Kidney epithelial cell (primary cell): Measurements from ENCODE around the gene BAHCC1. TPM values are rescaled to one million over a fixed set of nuclear protein-coding genes. Genes with fewer than 3 reads are reported as not detected.
A peak's percentile ranks its signal among the peaks of the same experiment; 100 is the strongest.

ENCODE experiments used
- DNase-seq: peaks from one replicate; pipeline ENCODE4 v3.0.0-alpha.2; 2010; ENCODE audit warnings: low read depth
- H3K27me3 ChIP-seq: 2 replicates; pipeline ENCODE4 v1.6.0; 2011; ENCODE audit warnings: low read length; ENCODE audit not compliant: control insufficient read depth, insufficient read depth
- H3K36me3 ChIP-seq: 2 replicates; pipeline ENCODE4 v1.5.1; 2011; ENCODE audit warnings: low read length; ENCODE audit not compliant: control insufficient read depth, insufficient read depth
- H3K4me3 ChIP-seq: 2 replicates; pipeline ENCODE4 v1.5.1; 2011; ENCODE audit warnings: low read depth, mild to moderate bottlenecking, control low read depth, low read length
- total RNA-seq: library from RNA; depleted of rRNA; stranded (reverse); fragments of >200 nt; gene quantifications from 2 replicates; pipeline ENCODE4 v1.2.3, GENCODE V29; 2015
- TF ChIP-seq, protein P1 (sequence below): IDR thresholded peaks from 2 replicates; pipeline ENCODE4 v1.5.1; 2011; ENCODE audit warnings: mild to moderate bottlenecking, moderate library complexity, low read length, control low read depth, inconsistent platforms; ENCODE audit not compliant: insufficient read depth, poor library complexity, severe bottlenecking

BAHCC1 gene
- total RNA-seq, 1 donor from 2014 or later: 6.6 TPM

DNA sequence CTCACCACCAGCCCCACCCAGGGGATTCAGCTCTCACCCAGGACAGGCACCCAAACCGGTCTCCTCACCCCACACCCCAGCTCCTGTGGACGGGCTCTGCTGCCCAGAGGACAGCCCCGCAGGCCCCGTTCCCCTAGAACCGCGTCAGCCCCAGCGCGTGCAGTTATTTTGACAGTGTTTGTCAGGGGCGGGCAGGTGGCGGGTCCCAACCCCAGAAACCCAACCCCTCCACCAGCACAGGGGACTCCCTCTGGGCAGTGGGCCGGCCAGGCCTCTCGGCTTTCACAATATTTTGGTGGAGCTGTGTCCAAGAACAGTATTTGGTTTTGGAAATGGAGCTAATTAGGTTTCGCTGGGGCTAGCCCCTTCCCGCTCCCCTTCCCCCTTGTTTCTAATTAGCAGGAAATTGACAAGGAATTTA is 44.8 kb downstream of the BAHCC1 start:
- no peak overlapping the region for H3K4me3 ChIP-seq
- TF ChIP-seq, protein P1, sequence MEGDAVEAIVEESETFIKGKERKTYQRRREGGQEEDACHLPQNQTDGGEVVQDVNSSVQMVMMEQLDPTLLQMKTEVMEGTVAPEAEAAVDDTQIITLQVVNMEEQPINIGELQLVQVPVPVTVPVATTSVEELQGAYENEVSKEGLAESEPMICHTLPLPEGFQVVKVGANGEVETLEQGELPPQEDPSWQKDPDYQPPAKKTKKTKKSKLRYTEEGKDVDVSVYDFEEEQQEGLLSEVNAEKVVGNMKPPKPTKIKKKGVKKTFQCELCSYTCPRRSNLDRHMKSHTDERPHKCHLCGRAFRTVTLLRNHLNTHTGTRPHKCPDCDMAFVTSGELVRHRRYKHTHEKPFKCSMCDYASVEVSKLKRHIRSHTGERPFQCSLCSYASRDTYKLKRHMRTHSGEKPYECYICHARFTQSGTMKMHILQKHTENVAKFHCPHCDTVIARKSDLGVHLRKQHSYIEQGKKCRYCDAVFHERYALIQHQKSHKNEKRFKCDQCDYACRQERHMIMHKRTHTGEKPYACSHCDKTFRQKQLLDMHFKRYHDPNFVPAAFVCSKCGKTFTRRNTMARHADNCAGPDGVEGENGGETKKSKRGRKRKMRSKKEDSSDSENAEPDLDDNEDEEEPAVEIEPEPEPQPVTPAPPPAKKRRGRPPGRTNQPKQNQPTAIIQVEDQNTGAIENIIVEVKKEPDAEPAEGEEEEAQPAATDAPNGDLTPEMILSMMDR: no peak
- no peaks in the 10 kb centered on the region for H3K27me3 ChIP-seq
- DNase-seq: no peak
- H3K36me3 ChIP-seq: no peaks in the 10 kb centered on the region

DNA sequence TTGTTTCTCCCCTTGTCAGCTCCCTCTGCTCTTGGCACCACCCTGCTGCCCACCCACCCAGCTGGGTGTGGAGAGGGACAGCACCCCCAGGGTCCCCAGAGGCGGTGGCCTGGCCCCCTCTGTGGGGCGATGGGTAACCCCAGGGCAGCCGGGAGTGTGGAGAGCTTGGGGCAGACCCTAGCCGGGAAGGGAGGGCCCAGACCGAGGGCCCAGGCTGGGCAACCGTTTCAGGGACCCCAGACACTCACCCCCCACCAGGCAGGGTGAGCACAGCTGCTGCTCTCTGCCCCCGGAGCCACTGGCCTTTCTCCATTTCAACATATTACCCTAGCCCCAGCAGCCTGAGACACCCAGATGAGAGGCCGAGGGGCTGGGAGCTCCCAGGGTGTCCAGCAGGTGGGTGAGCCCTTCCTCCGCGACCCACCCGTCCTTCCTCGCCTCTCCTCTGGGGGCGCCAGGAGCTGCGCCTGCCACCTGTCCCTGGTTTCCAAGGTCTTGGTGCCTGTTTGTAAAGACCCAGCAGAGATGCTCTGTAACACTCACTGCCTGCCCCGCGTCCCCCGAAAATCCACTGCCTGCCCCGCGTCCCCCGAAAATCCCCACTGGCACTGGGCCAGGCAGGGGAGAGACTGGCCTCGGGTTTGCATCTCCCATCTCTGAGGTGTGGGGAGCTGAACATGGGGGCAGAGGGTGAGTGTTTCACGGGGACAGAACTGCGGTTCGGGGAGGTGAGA is 45.4 kb downstream of the BAHCC1 start:
- Histone ChIP-seq H3K27me3 (no peaks in the 10 kb centered on the region), H3K36me3 (no peaks in the 10 kb centered on the region), H3K4me3 (no peak overlapping the region)
- DNase-seq: no peak
- TF ChIP-seq, protein P1: peak; percentile 79

DNA sequence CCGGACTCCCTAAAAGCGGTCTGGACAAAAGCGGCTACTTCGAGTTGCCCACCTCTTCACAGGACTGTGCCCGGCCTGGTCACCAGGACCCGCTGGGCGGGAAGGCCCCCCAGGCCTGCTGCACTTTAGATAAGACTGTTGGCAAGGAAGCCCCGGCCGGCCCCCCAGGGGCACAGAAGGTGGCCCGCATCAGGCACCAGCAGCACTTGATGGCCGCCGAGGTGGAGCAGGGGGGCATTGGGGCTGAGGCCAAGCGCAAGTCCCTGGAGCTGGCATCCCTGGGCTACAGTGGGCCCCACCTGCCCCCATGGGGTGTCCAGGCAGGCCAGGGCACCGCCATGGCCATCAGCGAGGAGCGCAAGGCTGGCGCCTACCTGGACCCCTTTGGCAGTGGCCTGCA is 47.5 kb downstream of the BAHCC1 start:
- no peaks in the 10 kb centered on the region for H3K36me3 ChIP-seq
- no peak overlapping the region for H3K4me3 ChIP-seq
- H3K27me3 ChIP-seq: no peaks in the 10 kb centered on the region
- TF ChIP-seq, protein P1: no peak
- DNase-seq: no peak

DNA sequence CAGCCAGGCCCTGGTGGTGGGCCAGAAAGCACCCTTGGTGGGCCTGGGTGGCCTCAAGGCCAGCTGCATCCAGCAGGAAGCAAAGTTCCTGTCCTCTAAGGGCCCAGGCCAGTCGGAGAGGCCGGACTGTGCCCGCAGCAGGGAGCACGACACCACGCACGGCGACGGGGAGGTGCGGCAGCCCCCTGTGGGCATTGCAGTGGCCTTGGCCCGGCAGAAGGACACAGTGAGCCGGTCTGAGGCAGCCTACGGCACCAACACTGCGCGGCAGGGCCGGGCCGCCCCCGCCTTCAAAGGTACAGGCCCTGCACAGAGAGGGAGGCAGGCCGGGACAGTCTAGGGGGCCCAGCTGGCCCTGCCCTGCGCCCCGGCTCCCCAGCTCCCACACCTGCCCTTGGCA is 48.0 kb downstream of the BAHCC1 start:
- no peak for DNase-seq
- no peaks in the 10 kb centered on the region for H3K36me3 ChIP-seq
- no peak overlapping the region for H3K4me3 ChIP-seq
- no peaks in the 10 kb centered on the region for H3K27me3 ChIP-seq
- TF ChIP-seq, protein P1: no peak

DNA sequence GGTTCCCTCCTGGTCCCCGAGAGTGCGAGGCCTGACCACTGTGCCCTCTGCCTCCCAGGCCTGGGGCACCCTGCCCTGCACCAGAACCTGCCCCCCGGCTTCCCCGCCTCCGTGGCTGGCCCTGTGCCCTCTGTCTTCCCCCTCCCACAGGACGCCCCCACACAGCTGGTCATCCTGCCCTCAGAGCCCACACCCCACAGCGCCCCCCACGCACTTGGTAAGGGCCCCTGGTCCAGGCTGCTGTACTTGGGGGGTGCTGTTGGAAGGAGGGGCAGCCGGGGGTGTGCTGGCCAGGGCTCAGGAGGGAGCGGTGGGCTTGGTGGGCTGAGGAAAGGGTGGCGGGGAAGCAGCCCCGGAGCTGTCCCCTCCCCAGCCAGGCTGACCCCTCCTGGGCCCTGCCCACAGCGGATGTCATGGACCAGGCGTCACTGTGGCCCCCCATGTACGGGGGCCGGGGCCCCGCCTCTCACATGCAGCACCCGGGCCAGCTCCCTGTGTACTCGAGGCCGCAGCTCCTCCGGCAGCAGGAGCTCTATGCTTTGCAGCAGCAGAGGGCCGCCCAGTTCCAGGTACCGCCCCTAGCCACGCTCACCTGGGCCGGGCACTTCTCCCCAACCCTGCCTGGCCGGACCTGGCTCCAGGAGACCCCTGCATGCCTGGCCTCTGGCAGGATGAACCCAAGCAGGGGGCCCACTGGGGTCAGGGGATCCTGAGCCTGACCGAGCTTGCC is 49.5 kb downstream of the BAHCC1 start:
- no peak for DNase-seq
- Histone ChIP-seq H3K4me3 (no peak overlapping the region), H3K36me3 (no peaks in the 10 kb centered on the region), H3K27me3 (no peaks in the 10 kb centered on the region)
- TF ChIP-seq, protein P1: no peak
